HepG2 (cell line): ENCODE measurements around the gene APBA3. TPM values are rescaled to one million over a fixed set of nuclear protein-coding genes. Genes with fewer than 3 reads are reported as not detected.

ENCODE experiments used
- ATAC-seq: fragments of 200-7000 bp; cut with Tn5 transposase; 3 replicates; pipeline ENCODE4 v1.9.1; 2020; ENCODE audit warnings: mild to moderate bottlenecking, moderate library complexity
- BruUV-seq: library from RNA; stranded (reverse); fragments of 400-500 nt; replicated peaks from 2 replicates; lab custom pipeline; 2021; lab: Mats Ljungman, UMichigan
- CTCF ChIA-PET: fragments of 300-600 bp; formaldehyde crosslinking; extraction: SDS; loops from one replicate; lab custom pipeline; 2021; ENCODE audit warnings: low total read pairs, inconsistent platforms, low intra/inter-chr PET ratio; lab: Yijun Ruan, JAX
- POLR2A ChIA-PET: fragments of 350-600 bp; sonication (Branson Sonifier 250); formaldehyde crosslinking; loops from one replicate; lab custom pipeline; 2020; ENCODE audit warnings: antibody characterized with exemption, inconsistent platforms; lab: Yijun Ruan, JAX
- DNase-seq: peaks from one replicate; pipeline ENCODE4 v3.0.0-alpha.2; 2015; ENCODE audit warnings: low spot score
- FAIRE-seq: peaks from 3 replicates; lab custom pipeline; 2011; peaks lifted over from hg19 to GRCh38; lab: Jason Lieb, UNC
- H2AFZ ChIP-seq: one replicate; pipeline ENCODE4 v1.6.1; 2011; ENCODE audit warnings: low read length, inconsistent platforms
- H3K27ac ChIP-seq: fragments of 300-600 bp; 3 replicates; pipeline ENCODE4 v1.8.0; 2011; ENCODE audit warnings: mixed run types, mild to moderate bottlenecking, mixed read lengths, low read length, inconsistent platforms; ENCODE audit not compliant: insufficient read depth; ENCODE audit errors: extremely low read length
- H3K27me3 ChIP-seq, 2 experiments: fragments of 200-600 bp in 1 of 2; 2 replicates in 1 of 2; 3 replicates in 1 of 2; pipeline versions ENCODE4 v1.6.0 to v1.8.0; 2011; ENCODE audit warnings: low read length in 2 of 2, mild to moderate bottlenecking in 2 of 2, moderate library complexity in 2 of 2, inconsistent platforms in 1 of 2; ENCODE audit not compliant: insufficient read depth in 2 of 2, control insufficient read depth in 1 of 2
- H3K36me3 ChIP-seq, 2 experiments: fragments of 200-600 bp in 1 of 2; replicated peaks in 1 of 2; 2 replicates in 1 of 2; 3 replicates in 1 of 2; pipeline versions ENCODE4 v1.5.1 to v1.8.0; 2011; ENCODE audit warnings: low read length in 2 of 2, inconsistent platforms in 1 of 2; ENCODE audit not compliant: insufficient read depth in 2 of 2, control insufficient read depth in 1 of 2
- H3K4me1 ChIP-seq: 2 replicates; pipeline ENCODE4 v1.5.1; 2012; ENCODE audit warnings: low read length, inconsistent platforms; ENCODE audit not compliant: insufficient read depth
- H3K4me2 ChIP-seq: 2 replicates; pipeline ENCODE4 v1.6.0; 2011; ENCODE audit warnings: low read depth, low read length, inconsistent platforms
- H3K4me3 ChIP-seq, 3 experiments: fragments of 200-600 bp in 1 of 3; sonication (generic), shearing (Covaris generic) in 1 of 3; replicated peaks in 1 of 3; 2 replicates each; pipeline ENCODE4 v1.5.1; 2011 to 2016; ENCODE audit warnings: low read length in 3 of 3, inconsistent platforms in 2 of 3, low read depth in 2 of 3, mild to moderate bottlenecking in 2 of 3, control low read depth in 1 of 3, mixed read lengths in 1 of 3; ENCODE audit not compliant: insufficient read depth in 1 of 3
- H3K79me2 ChIP-seq: one replicate; pipeline ENCODE4 v1.6.1; 2011; ENCODE audit warnings: low read length, inconsistent platforms; ENCODE audit not compliant: insufficient read depth
- H3K9ac ChIP-seq: 2 replicates; pipeline ENCODE4 v1.6.0; 2011; ENCODE audit warnings: mild to moderate bottlenecking, low read depth, low read length, inconsistent platforms; ENCODE audit not compliant: insufficient read depth
- H3K9me3 ChIP-seq: 2 replicates; pipeline ENCODE4 v1.5.1; 2012; ENCODE audit warnings: mild to moderate bottlenecking, low read length
- H4K20me1 ChIP-seq: 2 replicates; pipeline ENCODE4 v1.6.0; 2011; ENCODE audit warnings: inconsistent platforms, mild to moderate bottlenecking, low read length, moderate library complexity; ENCODE audit not compliant: insufficient read depth
- ARNT ChIP-seq: fragments of 450-650 bp; IDR thresholded peaks from 2 replicates; pipeline ENCODE4 v1.6.1; 2017
- CENPT ChIP-seq: sonication (generic); formaldehyde crosslinking; IDR thresholded peaks from 2 replicates; pipeline ENCODE4 v1.8.0; 2022; ENCODE audit warnings: low read depth, mild to moderate bottlenecking, moderate library complexity, missing genetic modification reagents
- MAFG ChIP-seq: sonication (generic); formaldehyde crosslinking; IDR thresholded peaks from 2 replicates; pipeline ENCODE4 v1.5.1; 2020; ENCODE audit warnings: mild to moderate bottlenecking, missing genetic modification reagents
- PHF20 ChIP-seq: sonication (generic); formaldehyde crosslinking; IDR thresholded peaks from 2 replicates; pipeline ENCODE4 v1.5.0; 2020; ENCODE audit warnings: mild to moderate bottlenecking, missing genetic modification reagents
- ZEB1 ChIP-seq: IDR thresholded peaks from 2 replicates; pipeline ENCODE4 v1.6.1; 2012; ENCODE audit warnings: mild to moderate bottlenecking, low read depth, inconsistent platforms; ENCODE audit not compliant: insufficient replicate concordance
- ZNF142 ChIP-seq: sonication (generic); formaldehyde crosslinking; IDR thresholded peaks from 2 replicates; pipeline ENCODE4 v1.4.0; 2020; ENCODE audit warnings: missing genetic modification reagents
- ZNF292 ChIP-seq: sonication (generic); formaldehyde crosslinking; IDR thresholded peaks from 2 replicates; pipeline ENCODE4 v1.8.1; 2022; ENCODE audit warnings: mild to moderate bottlenecking, low read depth, missing genetic modification reagents, borderline replicate concordance
- ZNF367 ChIP-seq: sonication (generic); formaldehyde crosslinking; IDR thresholded peaks from 2 replicates; pipeline ENCODE4 v1.4.0; 2020; ENCODE audit warnings: missing genetic modification reagents, borderline replicate concordance
- ZNF792 ChIP-seq: IDR thresholded peaks from 2 replicates; pipeline ENCODE4 v1.6.1; 2016
- ZSCAN22 ChIP-seq: sonication (generic); formaldehyde crosslinking; IDR thresholded peaks from 2 replicates; pipeline ENCODE4 v1.4.0; 2020; ENCODE audit warnings: mild to moderate bottlenecking, missing genetic modification reagents
- WGBS: methylation state at CpG from one replicate; pipeline ENCODE4 v1.1.6; 2017; ENCODE audit warnings: low lambda C conversion rate; 5-methylcytosine and 5-hydroxymethylcytosine counted together
- in situ Hi-C: cut with HindIII; loops from 2 replicates; pipeline ENCODE4 v1.10.0; 2017; ENCODE audit warnings: low pct_unique_long_range_greater_than_20kb; ENCODE audit not compliant: extremely low pct_ligation_motif_present
- intact Hi-C: fragments of 100-400 bp; cut with micrococcal nuclease; formaldehyde crosslinking; loops from one replicate; pipeline ENCODE4 v1.10.0; 2022; ENCODE audit not compliant: unreplicated experiment
- polyA plus RNA-seq, 8 experiments: library from polyadenylated mRNA; depleted of rRNA in 3 of 8; stranded (reverse) in 7 of 8; unstranded in 1 of 8; fragments of >200 nt; fragmentation: Illumina TruSeq in 4 of 8; extraction: Trizol in 4 of 8; gene quantifications; 2 replicates each; pipeline versions ENCODE4 v1.2.1 to v1.2.3, GENCODE V29; 2011 to 2016; ENCODE audit warnings: low read depth in 4 of 8, missing spikeins in 1 of 8, mixed read lengths in 1 of 8; ENCODE audit not compliant: insufficient read depth in 1 of 8
- total RNA-seq, 5 experiments: library from RNA; depleted of rRNA; stranded (reverse); fragments of >200 nt; fragmentation: Illumina TruSeq; extraction: Trizol; gene quantifications; 2 replicates each; pipeline ENCODE4 v1.2.3, GENCODE V29; 2016; ENCODE audit warnings: low read depth in 1 of 5

The APBA3 gene
- total and polyA plus RNA-seq, 2 of the 13 experiments (the other 11 are each of a cell fraction or from before 2014, with no cell fraction given): 14.2 to 14.3 TPM

GRCh38 chr19:3808420-3809143, 47.1 kb upstream of the APBA3 start:
- 58% methylated on average over 8 of the region's 33 CpGs for WGBS
- intact Hi-C loops: no loop called here
- Histone ChIP-seq H3K9ac (no peak overlapping the region), H3K79me2 (no peaks in the 10 kb centered on the region), H3K27me3 (peaks cover 6 to 36% of the 10 kb centered on the region in 2 experiments), H3K4me2 (no peak overlapping the region), H3K36me3 (no peaks in the 10 kb centered on the region), H2AFZ (no peak overlapping the region), H3K9me3 (no peaks in the 10 kb centered on the region), H4K20me1 (no peaks in the 10 kb centered on the region), H3K4me3 (no peak overlapping the region), H3K4me1 (no peaks in the 10 kb centered on the region), H3K27ac (no peak overlapping the region)
- ATAC-seq (no peak; the same call in 2 of the 3 replicates), FAIRE-seq (no peak), DNase-seq (no peak)
- ChIA-PET POLR2A (no interaction called here), CTCF (no interaction called here)
- TF ChIP-seq ZEB1: no peak
- no peak for TF ChIP-seq MAFG (CRISPR knock-in tag)
- TF ChIP-seq PHF20 (CRISPR knock-in tag): no peak
- no peak for TF ChIP-seq ZNF367 (CRISPR knock-in tag)
- no peak for TF ChIP-seq ZNF142 (CRISPR knock-in tag)
- no peak for TF ChIP-seq ZSCAN22 (CRISPR knock-in tag)
- no peak for TF ChIP-seq CENPT
- TF ChIP-seq ZNF792 (CRISPR knock-in tag): no peak
- TF ChIP-seq ARNT: no peak
- no peak for TF ChIP-seq ZNF292
- in situ Hi-C loops: no loop called here
- no TSS peak for BruUV-seq
